Panc1 (cell line): ENCODE measurements around the gene TSC2.

Source experiments
- CTCF ChIP-seq: fragments of 450-650 bp; IDR thresholded peaks from 2 replicates; pipeline ENCODE4 v1.5.1; 2017; ENCODE audit warnings: mild to moderate bottlenecking
- POLR2AphosphoS5 ChIP-seq: IDR thresholded peaks from 2 replicates; pipeline ENCODE4 v1.6.1; 2012; ENCODE audit warnings: mild to moderate bottlenecking, low read depth, low read length, moderate library complexity
- REST ChIP-seq, 2 experiments: IDR thresholded peaks; 2 replicates each; pipeline ENCODE4 v1.6.1; 2011 to 2012; ENCODE audit warnings: low read depth in 2 of 2, control low read depth in 1 of 2, low read length in 1 of 2, mild to moderate bottlenecking in 1 of 2, moderate library complexity in 1 of 2; ENCODE audit not compliant: insufficient read depth in 1 of 2
- SIN3A ChIP-seq: IDR thresholded peaks from 2 replicates; pipeline ENCODE4 v1.6.1; 2012; ENCODE audit warnings: low read depth, mild to moderate bottlenecking, low read length, moderate library complexity, borderline replicate concordance; ENCODE audit not compliant: insufficient read depth
- TCF7L2 ChIP-seq: IDR thresholded peaks from 2 replicates; pipeline ENCODE4 v1.6.1; 2011; ENCODE audit warnings: mild to moderate bottlenecking, low read depth, low read length, inconsistent platforms

DNA sequence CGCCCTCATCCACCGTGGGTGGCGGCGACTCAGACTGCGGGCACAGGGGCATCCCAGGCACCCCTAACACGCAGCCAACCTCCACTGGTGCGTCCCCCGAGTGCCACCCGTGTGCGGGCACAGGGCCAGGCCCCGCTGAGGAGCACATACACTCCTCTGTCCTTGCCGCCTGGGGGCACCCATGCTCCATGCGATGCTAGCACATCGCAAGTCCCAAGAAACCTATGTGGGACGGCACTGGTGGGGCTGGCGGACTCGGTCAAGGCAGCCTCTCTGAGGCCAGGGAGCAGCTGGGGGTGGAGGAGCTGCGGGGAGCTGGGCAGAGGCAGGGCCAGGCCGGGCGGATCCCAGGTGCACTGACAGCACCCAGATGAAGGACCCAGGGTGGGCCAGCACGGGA, 42.1 kb upstream of the TSC2 start:
- TF ChIP-seq CTCF = no peak; the same call in 1 of the 2 replicates
- no peak for TF ChIP-seq POLR2AphosphoS5
- TF ChIP-seq REST (IDR thresholded peaks at IDR 0.05; ENCODE audit: insufficient read depth in 1 of 2, low read depth in 2 of 2, low read length in 1 of 2) = no peak
- TF ChIP-seq SIN3A = no peak
- no peak for TF ChIP-seq TCF7L2
